Stimulated activated CD4-positive, alpha-beta T cell treated with anti-CD3 and anti-CD28 coated beads, Interleukin-12 subunit alpha, Interleukin-12 subunit beta, amount 100 ng/mL, for 4 hours (primary cell): ENCODE results near the gene NCOA7.
"Not testable (repeated sequence)": the region's sequence is repeated elsewhere in the genome, so short reads cannot be mapped to it uniquely, and the experiment has no call there.

Experiments used
- DNase-seq: peaks from one replicate; pipeline ENCODE4 v3.0.0-alpha.2; 2020

The NCOA7 gene

GRCh38 chr6:125951323-125951722, 160.6 kb downstream of the NCOA7 start:
- no peak for DNase-seq

DNA sequence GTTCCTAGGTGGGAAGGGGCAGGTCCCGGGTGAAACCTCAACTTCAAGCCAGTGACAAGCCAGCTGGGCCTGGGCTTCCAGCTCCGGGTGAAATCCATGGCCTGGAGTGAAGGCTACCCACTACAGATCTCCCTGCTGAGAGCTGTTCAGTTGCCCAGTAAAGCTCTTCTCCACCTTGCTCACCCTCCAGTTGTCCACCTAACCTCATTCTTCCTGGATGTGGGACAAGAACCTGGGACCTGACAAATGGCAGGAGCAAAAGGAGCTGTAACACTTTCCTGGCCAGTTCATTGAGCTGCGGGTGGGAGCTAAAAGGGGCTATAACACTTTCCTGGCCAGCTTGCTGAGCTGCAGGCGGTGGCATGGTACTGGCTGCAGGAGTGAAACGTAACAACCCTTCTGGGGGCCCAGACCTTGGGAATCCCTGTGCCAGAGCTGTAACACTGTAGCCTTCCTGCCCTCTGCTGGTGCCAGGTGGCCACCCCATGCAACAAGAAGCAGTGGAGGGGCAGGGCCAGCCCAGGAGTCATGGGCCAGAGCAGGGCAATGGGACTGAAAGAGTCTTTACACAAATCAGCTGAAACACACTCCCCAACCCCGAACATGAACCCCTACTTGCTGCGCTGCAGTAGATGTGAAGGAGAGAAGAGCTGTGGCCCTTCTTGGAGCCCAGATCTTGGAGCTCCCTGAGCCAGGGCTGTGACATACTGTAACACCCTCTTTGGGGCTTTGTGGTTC, 162.2 kb downstream of the NCOA7 start:
- peak; percentile 4 for DNase-seq

- no peak for DNase-seq
Observed at GRCh38 chr6:125953502-125953875, 162.7 kb downstream of the NCOA7 start.

GRCh38 chr6:125954735-125955339, 164.1 kb downstream of the NCOA7 start:
- DNase-seq, result no peak

DNA sequence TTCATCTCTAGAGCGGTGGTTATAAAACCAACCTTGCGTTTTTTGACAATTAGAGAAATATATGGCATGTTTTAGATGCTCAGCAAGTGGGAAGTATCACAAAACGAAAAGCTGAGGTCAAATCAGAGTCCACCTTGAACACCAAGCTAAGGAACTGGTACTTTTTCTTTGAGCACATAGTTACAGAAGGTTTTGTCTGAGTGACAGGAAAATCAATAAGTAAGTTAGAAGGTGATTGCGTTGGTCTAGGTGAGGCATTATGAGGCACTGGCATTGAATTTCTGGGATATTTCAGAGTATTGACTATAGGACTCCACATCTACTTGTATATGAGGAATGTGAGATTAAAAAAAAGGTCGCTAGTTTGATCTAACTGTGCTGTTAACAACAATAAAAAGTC, 165.2 kb downstream of the NCOA7 start:
- no peak for DNase-seq

DNA sequence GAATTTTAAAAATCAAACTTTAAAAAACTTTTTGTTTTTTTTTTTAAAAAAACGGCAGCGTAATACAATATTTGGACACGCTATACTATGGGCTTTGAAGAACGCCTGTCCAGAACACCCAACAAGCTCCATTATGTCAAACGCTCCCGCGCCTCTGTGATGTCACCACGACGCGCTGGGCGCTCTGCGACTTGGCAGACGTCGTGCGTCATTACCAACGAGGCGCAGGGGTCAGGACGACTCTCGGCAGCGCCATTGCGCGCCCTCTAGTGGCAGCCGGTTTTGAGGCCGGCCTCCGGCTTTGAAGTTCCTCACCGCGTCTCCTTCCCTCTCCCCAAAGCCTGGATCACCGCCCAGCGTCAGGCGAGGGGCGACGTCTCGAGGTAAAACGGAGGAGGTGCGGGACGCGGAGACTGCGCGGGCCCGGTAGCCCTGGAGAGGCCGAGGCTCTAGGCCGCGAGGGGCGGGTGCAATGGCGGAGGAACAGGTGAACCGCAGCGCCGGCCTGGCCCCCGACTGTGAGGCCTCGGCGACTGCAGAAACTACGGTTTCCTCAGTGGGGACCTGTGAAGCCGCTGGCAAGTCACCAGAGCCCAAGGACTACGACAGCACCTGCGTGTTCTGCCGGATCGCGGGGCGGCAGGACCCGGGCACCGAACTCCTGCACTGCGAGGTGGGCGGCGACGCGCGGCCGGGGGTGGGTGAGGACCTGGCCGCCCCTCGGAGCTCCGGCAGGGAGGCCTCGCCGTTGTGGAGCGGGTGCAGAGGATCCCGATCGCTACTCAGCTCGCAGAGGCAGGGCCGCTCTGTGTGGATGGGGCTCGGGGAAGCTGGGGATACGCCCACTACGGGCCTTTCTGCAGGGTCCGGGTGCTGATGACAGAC, 166.0 kb downstream of the NCOA7 start, which contains the start of gene HINT3:
HINT3 (plus strand) TSS at position 265 of the 885 bp plus-strand sequence; CDS start at position 473, 208 bp downstream.
- DNase-seq, result peak; percentile 99

DNA sequence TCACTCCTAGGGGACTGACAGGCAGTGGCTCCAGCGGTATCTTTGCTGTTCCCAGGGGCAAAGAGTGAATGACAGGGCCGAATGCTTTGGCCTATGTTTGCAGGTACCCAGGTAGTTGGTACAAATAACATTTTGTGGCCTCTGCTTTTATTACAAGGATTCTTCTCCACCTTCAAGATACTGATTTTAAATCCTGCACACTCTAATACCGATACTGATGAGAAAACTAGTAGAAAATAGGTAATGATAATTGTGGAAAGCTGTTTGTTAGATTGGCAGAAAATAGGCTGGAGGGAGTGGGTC, 166.6 kb downstream of the NCOA7 start:
- no peak for DNase-seq

DNA sequence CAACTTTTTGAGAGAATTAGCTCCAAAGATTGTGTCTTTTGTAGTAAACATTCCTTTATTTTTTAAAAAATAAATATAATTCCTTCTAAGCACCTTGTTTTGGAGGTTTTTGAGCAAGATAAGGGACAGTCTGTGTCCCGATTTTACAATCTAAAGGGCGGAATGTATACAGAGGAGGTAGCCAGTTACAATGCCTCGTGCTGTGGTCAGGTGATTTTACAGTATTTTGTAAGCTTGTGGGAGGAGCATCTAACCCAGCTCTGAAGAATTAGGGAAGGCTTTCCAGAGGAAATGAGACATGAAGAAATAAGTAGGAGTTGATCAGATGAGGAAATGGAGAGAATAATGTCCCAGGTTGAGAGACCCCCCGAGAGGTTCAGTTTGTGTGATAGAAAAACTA, 167.1 kb downstream of the NCOA7 start:
- no peak for DNase-seq

DNA sequence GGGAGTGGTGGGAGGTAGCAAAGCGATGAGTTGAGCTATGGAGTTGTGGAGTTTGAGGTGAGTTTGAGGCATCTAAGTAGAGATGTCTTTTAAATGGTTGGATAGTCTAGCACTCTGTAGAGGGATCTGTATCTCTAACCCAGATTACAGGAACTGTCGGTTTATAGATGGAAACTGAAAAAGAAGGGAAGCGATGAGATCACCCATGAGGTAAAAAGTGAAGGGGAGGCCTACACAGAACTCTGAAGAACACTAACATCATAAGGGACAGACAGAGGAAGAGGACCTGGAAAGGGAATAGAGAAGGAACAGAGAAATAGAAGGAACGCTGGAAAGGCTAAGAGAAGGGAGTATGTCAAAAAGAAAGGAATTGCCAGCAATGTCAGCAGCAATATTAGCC, 168.3 kb downstream of the NCOA7 start:
- DNase-seq, result no peak

DNA sequence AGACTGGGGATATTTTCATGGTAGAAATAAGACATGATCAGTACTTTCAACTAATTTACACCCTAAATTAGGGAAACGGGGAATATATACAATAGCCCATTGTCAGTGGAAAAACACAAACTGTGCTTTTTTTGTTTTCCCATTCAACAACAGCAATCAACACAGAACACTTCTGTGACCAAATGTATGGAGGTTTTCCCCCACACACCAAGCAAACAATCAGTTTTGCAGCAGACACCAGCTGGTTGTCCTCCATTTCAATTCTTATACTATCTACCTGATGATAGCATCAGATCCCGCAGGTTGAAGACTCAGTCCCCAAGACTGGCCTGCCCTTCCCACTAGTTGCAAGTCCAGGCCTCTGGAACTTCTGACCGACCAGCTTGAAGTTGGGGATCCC, 170.4 kb downstream of the NCOA7 start:
- no peak for DNase-seq

- no peak for DNase-seq
Observed at GRCh38 chr6:125962900-125963497, 172.2 kb downstream of the NCOA7 start.

GRCh38 chr6:125963817-125964216, 173.1 kb downstream of the NCOA7 start:
- no peak for DNase-seq

- DNase-seq, result no peak
Observed at GRCh38 chr6:125966569-125966968, 175.8 kb downstream of the NCOA7 start.

DNA sequence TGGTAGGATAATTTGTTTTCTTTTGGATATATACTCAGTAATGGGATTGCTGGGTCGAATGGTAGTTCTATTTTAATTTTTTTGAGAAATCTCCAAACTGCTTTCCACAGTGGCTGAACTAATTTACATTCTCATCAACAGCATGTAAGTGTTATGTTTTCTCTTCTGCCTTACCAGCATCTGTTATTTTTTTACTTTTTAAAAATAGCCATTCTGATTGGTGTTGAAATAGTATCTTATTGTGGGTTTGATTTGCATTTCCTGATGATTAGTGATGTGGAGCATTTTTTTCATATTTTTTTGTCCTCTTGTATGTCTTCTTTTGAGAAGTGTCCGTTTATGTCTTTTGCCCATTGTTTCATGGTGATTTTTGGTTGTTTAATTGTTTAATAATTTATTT, 177.7 kb downstream of the NCOA7 start:
- DNase-seq, result no peak

DNA sequence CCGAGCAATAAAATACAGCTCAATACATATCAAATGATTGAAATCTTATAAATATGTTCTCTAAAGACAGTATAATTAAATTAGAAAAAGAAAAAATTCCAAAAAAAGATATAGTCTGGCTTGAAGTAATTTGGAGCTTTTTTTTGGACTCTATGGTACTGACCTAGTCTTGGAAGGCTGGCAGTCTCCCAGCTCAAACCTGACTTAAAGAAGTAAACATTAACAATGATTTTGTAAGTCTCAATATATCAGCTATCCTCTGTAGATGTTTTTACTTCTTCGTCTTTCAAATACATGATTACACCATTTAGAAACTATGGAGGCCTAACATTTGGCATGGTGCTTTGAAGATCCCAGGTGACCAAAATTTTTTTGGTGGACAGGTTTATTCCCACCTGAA, 180.0 kb downstream of the NCOA7 start:
- DNase-seq, result no peak

GRCh38 chr6:125972478-125972877, 181.7 kb downstream of the NCOA7 start:
- not testable (repeated sequence) for DNase-seq

DNA sequence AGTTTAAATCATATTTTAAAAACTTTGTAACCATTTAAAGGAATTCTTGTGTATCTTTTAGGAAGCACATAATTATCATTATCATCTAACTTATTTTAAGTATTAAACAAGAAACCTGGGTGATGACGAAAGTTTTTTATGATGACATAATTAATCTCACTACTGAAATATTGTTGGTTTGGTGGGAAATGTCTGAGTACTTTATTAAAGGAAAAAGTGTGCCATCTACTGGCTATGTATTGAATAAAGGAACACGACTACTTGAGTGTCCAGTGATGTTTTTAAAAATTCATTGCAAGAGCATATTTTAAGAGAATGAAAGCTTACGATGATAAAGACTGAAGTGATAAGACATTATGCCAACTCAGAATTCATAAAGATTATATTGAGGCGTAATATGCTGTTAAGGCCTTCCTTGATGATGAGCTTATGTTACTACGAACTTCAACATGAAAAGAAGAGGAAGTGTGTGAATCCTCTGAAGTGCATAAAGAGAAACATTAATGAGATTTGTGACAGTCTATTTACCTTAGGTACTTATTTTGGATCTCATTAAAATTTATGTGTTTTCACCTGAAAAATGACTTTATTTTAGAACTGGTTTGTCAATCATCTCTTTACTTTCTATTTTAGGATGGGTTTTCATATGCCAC, 183.6 kb downstream of the NCOA7 start:
- no peak for DNase-seq

DNA sequence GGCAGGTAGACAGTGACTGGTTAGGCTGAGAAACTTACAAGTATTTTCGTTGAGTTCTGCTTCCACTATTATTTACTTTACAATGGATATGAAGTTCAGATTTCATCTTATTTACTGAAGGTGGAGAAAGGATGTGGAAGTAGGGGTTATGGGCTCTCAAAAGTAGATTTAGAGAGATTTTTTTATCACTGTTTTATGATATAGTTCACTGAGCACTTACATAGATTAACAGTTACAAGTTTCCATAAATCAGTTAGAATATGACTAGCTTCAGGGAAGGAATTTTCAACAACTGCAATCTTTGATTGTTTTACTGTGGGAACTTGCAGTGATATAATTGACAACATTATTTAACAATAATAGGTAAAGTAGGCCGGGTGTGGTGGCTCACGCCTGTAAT, 188.3 kb downstream of the NCOA7 start:
- no peak for DNase-seq
